SK-N-SH treated with all-trans-retinoic acid at 6 μM for 48 hours (cell line): ENCODE measurements around the gene TAMM41.

Source experiments
- ATAC-seq: fragments of 200-7000 bp; cut with Tn5 transposase; 3 replicates; pipeline ENCODE4 v1.9.1; 2020; ENCODE audit warnings: mild to moderate bottlenecking, moderate library complexity
- ARNTL ChIP-seq: fragments of 450-650 bp; formaldehyde crosslinking; IDR thresholded peaks from 2 replicates; pipeline ENCODE4 v1.5.0; 2020; ENCODE audit warnings: low read depth, mild to moderate bottlenecking, moderate library complexity, borderline replicate concordance
- BACH2 ChIP-seq: fragments of 250-450 bp; sonication (Bioruptor Pico); IDR thresholded peaks from 2 replicates; pipeline ENCODE4 v1.9.0; 2021; ENCODE audit warnings: mild to moderate bottlenecking, borderline replicate concordance
- CREB5 ChIP-seq: fragments of 250-450 bp; sonication (Bioruptor Pico); IDR thresholded peaks from 2 replicates; pipeline ENCODE4 v1.5.1; 2020; ENCODE audit warnings: low read depth, mild to moderate bottlenecking, moderate library complexity
- CSDC2 ChIP-seq: fragments of 250-450 bp; sonication (Bioruptor Pico); IDR thresholded peaks from 2 replicates; pipeline ENCODE4 v1.5.0; 2020; ENCODE audit warnings: mild to moderate bottlenecking, moderate library complexity
- CSRNP3 ChIP-seq: fragments of 250-450 bp; sonication (Bioruptor Pico); IDR thresholded peaks from 2 replicates; pipeline ENCODE4 v1.5.1; 2021; ENCODE audit warnings: mild to moderate bottlenecking, moderate library complexity
- ESRRG ChIP-seq: fragments of 250-450 bp; sonication (Bioruptor Pico); IDR thresholded peaks from 2 replicates; pipeline ENCODE4 v1.6.1; 2021; ENCODE audit warnings: mild to moderate bottlenecking
- GLIS3 ChIP-seq: fragments of 250-450 bp; sonication (Bioruptor Pico); IDR thresholded peaks from 2 replicates; pipeline ENCODE4 v1.5.0; 2020; ENCODE audit warnings: mild to moderate bottlenecking, moderate library complexity
- ISL1 ChIP-seq: fragments of 250-450 bp; sonication (Bioruptor Pico); IDR thresholded peaks from 2 replicates; pipeline ENCODE4 v2.1.2; 2022; ENCODE audit warnings: mild to moderate bottlenecking, moderate library complexity
- OSR1 ChIP-seq: fragments of 250-450 bp; sonication (Bioruptor Pico); IDR thresholded peaks from 2 replicates; pipeline ENCODE4 v1.8.0; 2022; ENCODE audit warnings: moderate library complexity, mild to moderate bottlenecking, inconsistent platforms
- PATZ1 ChIP-seq: fragments of 250-450 bp; sonication (Bioruptor Pico); IDR thresholded peaks from 2 replicates; pipeline ENCODE4 v1.8.0; 2020; ENCODE audit warnings: mild to moderate bottlenecking, moderate library complexity, borderline replicate concordance
- PPARA ChIP-seq: fragments of 250-450 bp; sonication (Bioruptor Pico); IDR thresholded peaks from 2 replicates; pipeline ENCODE4 v1.5.0; 2020; ENCODE audit warnings: mild to moderate bottlenecking, borderline replicate concordance
- RARB ChIP-seq: fragments of 250-450 bp; sonication (Bioruptor Pico); IDR thresholded peaks from 2 replicates; pipeline ENCODE4 v1.8.0; 2021; ENCODE audit warnings: mild to moderate bottlenecking, moderate library complexity
- SNAI2 ChIP-seq: fragments of 250-450 bp; sonication (Bioruptor Pico); IDR thresholded peaks from 2 replicates; pipeline ENCODE4 v1.5.0; 2020; ENCODE audit warnings: mild to moderate bottlenecking, moderate library complexity
- TCF4 ChIP-seq: fragments of 250-450 bp; sonication (Bioruptor Pico); IDR thresholded peaks from 2 replicates; pipeline ENCODE4 v1.8.0; 2021; ENCODE audit warnings: mild to moderate bottlenecking, moderate library complexity, borderline replicate concordance
- TSHZ2 ChIP-seq: fragments of 250-450 bp; sonication (Bioruptor Pico); IDR thresholded peaks from 2 replicates; pipeline ENCODE4 v1.5.0; 2020; ENCODE audit warnings: mild to moderate bottlenecking, moderate library complexity
- ZC3H10 ChIP-seq: fragments of 250-450 bp; sonication (Bioruptor Pico); IDR thresholded peaks from 2 replicates; pipeline ENCODE4 v1.5.1; 2021; ENCODE audit warnings: mild to moderate bottlenecking, moderate library complexity
- ZFP3 ChIP-seq: fragments of 250-450 bp; sonication (Bioruptor Pico); IDR thresholded peaks from 2 replicates; pipeline ENCODE4 v1.5.0; 2020; ENCODE audit warnings: mild to moderate bottlenecking, moderate library complexity
- ZFP30 ChIP-seq: fragments of 450-650 bp; formaldehyde crosslinking; IDR thresholded peaks from 2 replicates; pipeline ENCODE4 v1.5.0; 2022; ENCODE audit warnings: mild to moderate bottlenecking, moderate library complexity
- ZNF565 ChIP-seq: fragments of 450-650 bp; formaldehyde crosslinking; conservative IDR thresholded peaks from 2 replicates; pipeline ENCODE4 v1.5.0; 2020; ENCODE audit warnings: low read depth, mild to moderate bottlenecking, moderate library complexity
- ZNF70 ChIP-seq: fragments of 450-650 bp; formaldehyde crosslinking; IDR thresholded peaks from 2 replicates; pipeline ENCODE4 v1.5.0; 2020; ENCODE audit warnings: mild to moderate bottlenecking, moderate library complexity
- ZNF8 ChIP-seq: fragments of 450-650 bp; formaldehyde crosslinking; IDR thresholded peaks from 2 replicates; pipeline ENCODE4 v1.5.0; 2020; ENCODE audit warnings: mild to moderate bottlenecking, moderate library complexity

TAMM41 gene

GRCh38 chr3:11794927-11795326 is 51.8 kb downstream of the TAMM41 start:
- ATAC-seq: no peak
- no peak for TF ChIP-seq GLIS3 (CRISPR knock-in tag)
- TF ChIP-seq ARNTL: no peak
- no peak for TF ChIP-seq CSDC2 (CRISPR knock-in tag)
- TF ChIP-seq, all 23 proteins: peak for 0

GRCh38 chr3:11791339-11792200 is 55.1 kb downstream of the TAMM41 start:
- no peak for ATAC-seq
- TF ChIP-seq ZFP30: no peak
- TF ChIP-seq ZNF8 (CRISPR knock-in tag): no peak
- TF ChIP-seq ISL1: no peak
- no peak for TF ChIP-seq CSRNP3
- no peak for TF ChIP-seq ZNF565 (CRISPR knock-in tag)
- no peak for TF ChIP-seq OSR1 (CRISPR knock-in tag)
- TF ChIP-seq SNAI2 (CRISPR knock-in tag): no peak
- no peak for TF ChIP-seq ZNF70 (CRISPR knock-in tag)
- no peak for TF ChIP-seq BACH2 (CRISPR knock-in tag)
- TF ChIP-seq TSHZ2: no peak
- TF ChIP-seq ZC3H10 (CRISPR knock-in tag): no peak
- TF ChIP-seq RARB (CRISPR knock-in tag): no peak
- TF ChIP-seq PPARA: no peak
- TF ChIP-seq ESRRG (CRISPR knock-in tag): no peak
- no peak for TF ChIP-seq PATZ1 (CRISPR knock-in tag)
- no peak for TF ChIP-seq CREB5 (CRISPR knock-in tag)
- TF ChIP-seq GLIS3 (CRISPR knock-in tag): no peak
- no peak for TF ChIP-seq TCF4 (CRISPR knock-in tag)
- no peak for TF ChIP-seq ZFP3
- no peak for TF ChIP-seq ARNTL

GRCh38 chr3:11789412-11789811 is 57.3 kb downstream of the TAMM41 start:
- no peak for TF ChIP-seq BACH2 (CRISPR knock-in tag)
- no peak for TF ChIP-seq GLIS3 (CRISPR knock-in tag)
- no peak for TF ChIP-seq ZNF8 (CRISPR knock-in tag)
- TF ChIP-seq ESRRG (CRISPR knock-in tag): no peak
- no peak for TF ChIP-seq PPARA
- TF ChIP-seq ZC3H10 (CRISPR knock-in tag): no peak
- no peak for TF ChIP-seq ZNF70 (CRISPR knock-in tag)
- no peak for TF ChIP-seq SNAI2 (CRISPR knock-in tag)
- no peak for TF ChIP-seq CSRNP3
- TF ChIP-seq ZNF565 (CRISPR knock-in tag): no peak
- no peak for TF ChIP-seq ZFP3
- TF ChIP-seq ARNTL: no peak
- TF ChIP-seq ZFP30: no peak
- TF ChIP-seq ISL1: no peak

More at GRCh38 chr3:11789412-11789811, 57.3 kb downstream of the TAMM41 start:
- ATAC-seq: no peak
